HUES6 (cell line): ENCODE results near the gene SLC25A23.
"Not testable (repeated sequence)": the region's sequence is repeated elsewhere in the genome, so short reads cannot be mapped to it uniquely, and the experiment has no call there.

Source experiments
- H3K27ac ChIP-seq: 2 replicates; pipeline ENCODE4 v1.7.0; 2013; ENCODE audit warnings: low read depth, mild to moderate bottlenecking, low read length, inconsistent platforms
- H3K27me3 ChIP-seq: 2 replicates; pipeline ENCODE4 v1.6.1; 2013; ENCODE audit warnings: low read length; ENCODE audit not compliant: control insufficient read depth, insufficient read depth
- H3K36me3 ChIP-seq: 2 replicates; pipeline ENCODE4 v1.6.1; 2013; ENCODE audit warnings: low read length; ENCODE audit not compliant: control insufficient read depth, insufficient read depth
- H3K4me1 ChIP-seq: 2 replicates; pipeline ENCODE4 v1.6.1; 2013; ENCODE audit warnings: low read length; ENCODE audit not compliant: control insufficient read depth, insufficient read depth
- H3K4me3 ChIP-seq: 2 replicates; pipeline ENCODE4 v1.5.1; 2013; ENCODE audit warnings: low read depth, low read length
- H3K9ac ChIP-seq: one replicate; pipeline ENCODE4 v1.6.1; 2013; ENCODE audit warnings: mild to moderate bottlenecking, low read length
- H3K9me3 ChIP-seq: 2 replicates; pipeline ENCODE4 v1.6.1; 2013; ENCODE audit warnings: low read depth, low read length; ENCODE audit not compliant: control insufficient read depth, insufficient read depth

Gene SLC25A23

GRCh38 chr19:6412061-6412446, 47.5 kb downstream of the SLC25A23 start:
- H3K36me3 ChIP-seq = peaks cover 31% of the 10 kb centered on the region
- H3K27me3 ChIP-seq = no peaks in the 10 kb centered on the region
- H3K4me1 ChIP-seq = peaks cover 3% of the 10 kb centered on the region; the same call in 1 of the 2 replicates
- no peaks in the 10 kb centered on the region for H3K9me3 ChIP-seq
- H3K9ac ChIP-seq = no peak overlapping the region
- no peak overlapping the region for H3K4me3 ChIP-seq
- no peak overlapping the region for H3K27ac ChIP-seq

- Histone ChIP-seq H3K9me3 (no peaks in the 10 kb centered on the region), H3K36me3 (peaks cover 6% of the 10 kb centered on the region), H3K4me3 (no peak overlapping the region), H3K9ac (no peak overlapping the region), H3K27me3 (no peaks in the 10 kb centered on the region), H3K27ac (no peak overlapping the region), H3K4me1 (peaks cover 3% of the 10 kb centered on the region; the same call in 1 of the 2 replicates)
Measured at GRCh38 chr19:6409346-6409745, 50.2 kb downstream of the SLC25A23 start.

- no peak overlapping the region for H3K4me3 ChIP-seq
- no peak overlapping the region for H3K27ac ChIP-seq
- no peaks in the 10 kb centered on the region for H3K27me3 ChIP-seq
- H3K36me3 ChIP-seq = no peaks in the 10 kb centered on the region
- no peaks in the 10 kb centered on the region for H3K4me1 ChIP-seq
- no peaks in the 10 kb centered on the region for H3K9me3 ChIP-seq
- no peak overlapping the region for H3K9ac ChIP-seq
Measured at GRCh38 chr19:6406401-6406800, 53.2 kb downstream of the SLC25A23 start.

GRCh38 chr19:6402837-6403608, 56.6 kb downstream of the SLC25A23 start:
- H3K9me3 ChIP-seq = no peaks in the 10 kb centered on the region
- no peaks in the 10 kb centered on the region for H3K27me3 ChIP-seq
- H3K9ac ChIP-seq = no peak overlapping the region
- H3K4me1 ChIP-seq = no peaks in the 10 kb centered on the region
- no peaks in the 10 kb centered on the region for H3K36me3 ChIP-seq
- no peak overlapping the region for H3K4me3 ChIP-seq
- no peak overlapping the region for H3K27ac ChIP-seq

- Histone ChIP-seq H3K9me3 (no peaks in the 10 kb centered on the region), H3K4me1 (no peaks in the 10 kb centered on the region), H3K9ac (no peak overlapping the region), H3K27me3 (no peaks in the 10 kb centered on the region), H3K4me3 (no peak overlapping the region), H3K36me3 (no peaks in the 10 kb centered on the region), H3K27ac (no peak overlapping the region)
Measured at GRCh38 chr19:6402058-6402457, 57.5 kb downstream of the SLC25A23 start.

- not testable (repeated sequence) for H3K4me1 ChIP-seq, H3K4me3 ChIP-seq, H3K27me3 ChIP-seq, H3K9ac ChIP-seq, H3K27ac ChIP-seq, H3K9me3 ChIP-seq, H3K36me3 ChIP-seq
Measured at GRCh38 chr19:6400062-6400944, 59.3 kb downstream of the SLC25A23 start.

- H3K9me3 ChIP-seq = no peaks in the 10 kb centered on the region
- peaks cover 10% of the 10 kb centered on the region; the same call in 1 of the 2 replicates for H3K4me1 ChIP-seq
- peaks cover 7% of the 10 kb centered on the region; the same call in 1 of the 2 replicates for H3K36me3 ChIP-seq
- no peaks in the 10 kb centered on the region for H3K27me3 ChIP-seq
- no peak overlapping the region for H3K27ac ChIP-seq
- H3K4me3 ChIP-seq = no peak overlapping the region
- no peak overlapping the region for H3K9ac ChIP-seq
Measured at GRCh38 chr19:6396305-6396704, 63.3 kb downstream of the SLC25A23 start.

- Histone ChIP-seq H3K9ac (no peak overlapping the region), H3K9me3 (no peaks in the 10 kb centered on the region), H3K4me3 (no peak overlapping the region), H3K36me3 (peaks cover 15% of the 10 kb centered on the region), H3K4me1 (peaks cover 10% of the 10 kb centered on the region; the same call in 1 of the 2 replicates), H3K27ac (no peak overlapping the region), H3K27me3 (no peaks in the 10 kb centered on the region)
Measured at GRCh38 chr19:6394831-6395230, 64.8 kb downstream of the SLC25A23 start.

- Histone ChIP-seq H3K36me3 (peaks cover 22% of the 10 kb centered on the region), H3K4me1 (peaks cover 10% of the 10 kb centered on the region; the same call in 1 of the 2 replicates), H3K9me3 (no peaks in the 10 kb centered on the region), H3K27me3 (no peaks in the 10 kb centered on the region), H3K4me3 (peak overlapping the region; percentile 91), H3K9ac (peak overlapping the region; percentile 84), H3K27ac (peak overlapping the region; percentile 81)
Measured at GRCh38 chr19:6393983-6394412, 65.6 kb downstream of the SLC25A23 start.

GRCh38 chr19:6393074-6393982, 66.3 kb downstream of the SLC25A23 start, which contains the start of gene GTF2F1:
TSS of gene GTF2F1 (minus strand) at chr19:6393164. CDS start at chr19:6392995, 169 bp downstream.
- Histone ChIP-seq H3K27me3 (no peaks in the 10 kb centered on the region), H3K4me1 (peaks cover 10% of the 10 kb centered on the region; the same call in 1 of the 2 replicates), H3K4me3 (peak within 1 kb of the TSS; percentile 91), H3K27ac (peak within 1 kb of the TSS; percentile 81), H3K36me3 (peaks cover 28% of the 10 kb centered on the region), H3K9ac (peak within 1 kb of the TSS; percentile 84), H3K9me3 (no peaks in the 10 kb centered on the region)
